Measurements from ENCODE around the gene ZKSCAN8. TPM values are rescaled to one million over a fixed set of nuclear protein-coding genes. Genes with fewer than 3 reads are reported as not detected.
A peak's percentile ranks its signal among the peaks of the same experiment; 100 is the strongest.
"Not testable (repeated sequence)": the region's sequence is repeated elsewhere in the genome, so short reads cannot be mapped to it uniquely, and the experiment has no call there.

Gene ZKSCAN8
- total RNA-seq, result 9.6 and 15.2 TPM in 2 replicates

DNA sequence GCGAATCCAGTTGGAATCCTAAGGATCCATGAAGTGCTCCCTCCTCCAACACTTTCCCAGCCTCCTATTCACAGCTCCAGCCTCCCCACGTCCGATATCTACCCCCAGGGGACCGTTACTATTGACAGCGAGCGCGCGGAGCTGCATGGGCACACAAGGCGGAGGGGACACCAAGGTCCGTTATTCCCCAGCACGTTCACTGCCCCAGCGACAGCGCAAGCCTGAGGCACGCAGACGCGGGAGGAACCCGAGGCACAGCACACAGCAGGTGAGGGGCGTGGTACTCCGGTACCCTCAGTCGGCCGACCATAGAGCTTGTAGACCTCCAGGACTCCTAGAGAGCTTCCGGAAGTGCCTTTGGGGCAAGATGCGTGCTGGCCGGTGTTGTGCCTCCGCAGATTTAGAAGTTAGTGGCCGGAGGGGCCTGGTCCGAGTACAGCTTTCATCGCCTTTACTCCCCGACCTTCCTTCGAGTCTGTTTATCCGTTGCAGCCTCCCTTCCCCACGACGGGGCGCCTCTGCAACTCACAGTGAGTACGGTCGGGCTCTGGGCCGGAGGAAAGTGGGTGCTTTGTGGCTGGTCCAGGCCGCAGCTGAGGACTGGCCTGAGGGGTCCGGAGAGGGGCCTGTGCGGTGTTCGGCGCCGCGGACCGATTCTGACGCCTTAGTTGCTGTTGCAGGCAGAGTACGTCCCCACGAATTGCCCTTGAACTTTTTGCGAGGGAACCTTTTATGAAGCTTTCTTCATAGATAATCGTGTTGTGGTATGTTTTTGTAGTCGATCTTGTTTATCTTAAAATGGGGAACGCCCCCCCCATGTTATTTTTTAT is at the start of gene ZKSCAN8:
Gene ZKSCAN8, plus strand, starts transcription at position 384 of the 830 bp plus-strand sequence. CDS start 6,525 bp downstream, outside the sequence.
- peak; percentile 66 to 85 for DNase-seq (ENCODE audit: low read depth in 2 of 2)

DNA sequence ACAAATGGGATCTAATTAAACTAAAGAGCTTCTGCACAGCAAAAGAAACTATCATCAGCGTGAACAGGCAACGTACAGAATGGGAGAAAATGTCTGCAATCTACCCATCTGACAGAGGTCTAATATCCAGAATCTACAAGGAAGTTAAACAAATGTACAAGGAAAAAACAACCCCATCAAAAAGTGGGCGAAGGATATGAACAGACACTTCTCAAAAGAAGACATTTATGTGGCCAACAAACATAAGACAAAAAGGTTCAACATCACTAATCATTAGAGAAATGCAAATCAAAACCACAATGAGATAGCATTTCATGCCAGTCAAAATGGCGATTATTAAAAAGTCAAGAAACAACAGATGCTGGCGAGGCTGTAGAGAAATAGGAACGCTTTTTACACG is 39.5 kb upstream of the ZKSCAN8 start:
- DNase-seq (ENCODE audit: low read depth in 2 of 2), result not testable (repeated sequence)

- not testable (repeated sequence) for DNase-seq (ENCODE audit: low read depth in 2 of 2)
Observed at GRCh38 chr6:28102699-28103098, 39.0 kb upstream of the ZKSCAN8 start.

GRCh38 chr6:28104392-28105244 is 37.1 kb upstream of the ZKSCAN8 start:
- DNase-seq (ENCODE audit: low read depth in 2 of 2), result peak in 1 of 2 donors; percentile 68

- DNase-seq (ENCODE audit: low read depth in 2 of 2), result no peak
Observed at GRCh38 chr6:28105245-28105639, 36.4 kb upstream of the ZKSCAN8 start.

- no peak for DNase-seq (ENCODE audit: low read depth in 2 of 2)
Observed at GRCh38 chr6:28107506-28107905, 34.2 kb upstream of the ZKSCAN8 start.

DNA sequence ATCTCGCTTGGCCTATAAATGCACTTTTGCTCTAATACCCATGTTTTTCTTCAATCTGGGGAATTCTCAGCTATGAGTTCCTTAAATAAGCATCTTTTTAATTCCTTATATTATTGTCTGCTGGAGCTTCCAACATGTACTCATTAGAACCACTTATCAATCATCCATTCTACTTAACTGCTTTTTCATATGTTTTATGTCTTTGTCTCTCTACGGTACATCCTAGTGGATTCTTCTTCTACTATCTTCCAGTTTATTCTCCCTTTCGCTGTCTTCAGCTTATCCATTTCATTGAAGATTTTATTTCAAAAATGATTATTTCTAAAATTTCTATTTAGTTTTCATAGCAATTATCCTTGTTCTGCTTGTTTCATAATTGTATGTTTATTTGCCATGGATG is 29.7 kb upstream of the ZKSCAN8 start:
- DNase-seq (ENCODE audit: low read depth in 2 of 2), result no peak

- no peak for DNase-seq (ENCODE audit: low read depth in 2 of 2)
Observed at GRCh38 chr6:28115799-28116198, 25.9 kb upstream of the ZKSCAN8 start.

GRCh38 chr6:28117386-28118050 is 24.2 kb upstream of the ZKSCAN8 start:
- no peak for DNase-seq (ENCODE audit: low read depth in 2 of 2)

GRCh38 chr6:28118217-28118616 is 23.5 kb upstream of the ZKSCAN8 start:
- no peak for DNase-seq (ENCODE audit: low read depth in 2 of 2)

GRCh38 chr6:28121876-28122275 is 19.8 kb upstream of the ZKSCAN8 start:
- DNase-seq (ENCODE audit: low read depth in 2 of 2), result no peak

DNA sequence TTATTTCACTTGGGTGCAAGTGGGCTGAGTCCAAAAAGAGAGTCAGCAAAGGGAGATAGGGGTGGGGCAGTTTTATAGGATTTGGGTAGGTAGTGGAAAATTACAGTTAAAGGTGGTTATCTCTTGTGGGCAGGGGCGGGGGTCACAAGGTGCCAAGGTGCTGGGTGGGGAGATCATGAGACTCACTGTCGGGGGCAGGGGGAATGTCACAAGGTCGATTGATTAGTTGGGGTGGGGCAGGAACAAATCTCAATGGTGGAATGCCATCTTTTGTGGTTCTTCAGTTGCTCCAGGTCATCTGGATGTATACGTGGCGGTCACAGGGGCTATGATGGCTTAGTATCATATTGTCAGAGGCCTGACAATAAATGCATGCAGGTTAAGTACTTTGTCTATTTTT is 19.4 kb upstream of the ZKSCAN8 start:
- not testable (repeated sequence) for DNase-seq (ENCODE audit: low read depth in 2 of 2)

DNA sequence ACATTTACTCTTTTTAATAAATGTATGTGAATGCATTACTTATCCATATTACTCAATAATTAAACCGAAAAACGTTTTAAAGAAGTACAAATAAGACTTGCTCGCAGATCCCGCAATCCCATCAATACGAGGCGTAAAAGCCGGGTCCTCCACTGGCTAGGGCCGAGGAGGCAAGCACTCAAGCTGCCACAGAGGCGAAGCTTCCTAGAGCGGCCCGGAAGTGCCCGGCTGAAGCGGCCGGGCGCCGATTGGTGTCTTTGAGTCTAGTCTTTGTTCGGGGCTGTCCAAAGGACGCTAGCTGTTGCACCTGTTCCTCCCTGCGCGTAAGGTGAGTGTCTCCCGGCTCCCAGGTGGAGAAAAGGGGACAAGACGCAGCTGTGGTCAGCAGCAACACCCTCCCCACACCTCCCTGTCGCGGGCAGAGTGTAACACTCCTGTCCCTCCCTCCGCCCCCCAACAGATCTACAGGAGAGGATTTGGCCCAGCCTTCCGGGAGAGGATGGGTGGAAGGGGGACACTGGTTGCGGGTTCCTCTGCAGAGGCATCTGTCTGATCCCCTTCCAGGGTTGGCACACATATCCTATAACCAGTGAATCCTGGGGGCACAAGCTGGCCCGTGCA is 17.2 kb upstream of the ZKSCAN8 start, which contains the start of gene ZSCAN16:
Gene ZSCAN16, plus strand, starts transcription at position 260 of the 621 bp plus-strand sequence. CDS start 835 bp downstream, outside the sequence.
- DNase-seq (ENCODE audit: low read depth in 2 of 2), result peak; percentile 72 to 90

DNA sequence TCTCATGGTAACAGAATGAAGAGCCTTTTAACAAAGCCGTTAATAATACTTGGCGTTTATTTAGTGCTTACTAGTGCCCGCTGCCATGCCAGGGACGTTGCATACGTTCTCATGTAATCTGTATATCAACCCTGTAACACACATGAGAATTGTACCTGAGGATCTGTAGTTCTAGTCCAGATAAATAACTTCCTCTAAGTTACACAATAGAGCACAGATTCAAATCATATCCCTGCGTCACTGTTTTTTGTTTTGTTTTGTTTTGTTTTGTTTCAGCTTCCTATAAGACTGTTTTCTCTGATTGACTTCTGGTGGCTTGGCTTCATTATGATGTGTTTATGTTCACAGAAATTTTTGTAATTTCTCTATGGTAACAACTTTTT is 16.7 kb upstream of the ZKSCAN8 start:
- no peak for DNase-seq (ENCODE audit: low read depth in 2 of 2)

- no peak for DNase-seq (ENCODE audit: low read depth in 2 of 2)
Observed at GRCh38 chr6:28125401-28125800, 16.3 kb upstream of the ZKSCAN8 start.

- peak in 1 of 2 donors; percentile 62 for DNase-seq (ENCODE audit: low read depth in 2 of 2)
Observed at GRCh38 chr6:28134015-28134414, 7.7 kb upstream of the ZKSCAN8 start.

DNA sequence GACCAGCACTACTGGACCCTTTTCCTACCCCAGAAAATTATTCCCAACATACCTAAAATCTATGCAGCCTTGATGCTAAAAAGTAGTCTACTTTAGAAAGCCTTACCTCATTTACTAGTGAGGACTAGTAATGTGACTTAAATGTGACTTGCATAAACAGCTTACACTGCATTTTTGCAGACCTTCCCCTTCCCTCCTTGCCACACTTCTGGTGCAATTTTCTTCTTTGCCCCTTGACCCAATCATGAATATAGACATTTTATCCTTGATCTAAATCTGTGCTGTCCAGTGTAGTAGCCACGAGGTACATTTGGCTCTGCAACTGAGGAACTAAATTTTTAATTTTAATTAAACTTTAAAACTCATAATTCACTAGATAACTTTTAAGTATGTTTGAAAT is 7.0 kb upstream of the ZKSCAN8 start:
- DNase-seq (ENCODE audit: low read depth in 2 of 2), result no peak

GRCh38 chr6:28135393-28135792 is 6.3 kb upstream of the ZKSCAN8 start:
- no peak for DNase-seq (ENCODE audit: low read depth in 2 of 2)

DNA sequence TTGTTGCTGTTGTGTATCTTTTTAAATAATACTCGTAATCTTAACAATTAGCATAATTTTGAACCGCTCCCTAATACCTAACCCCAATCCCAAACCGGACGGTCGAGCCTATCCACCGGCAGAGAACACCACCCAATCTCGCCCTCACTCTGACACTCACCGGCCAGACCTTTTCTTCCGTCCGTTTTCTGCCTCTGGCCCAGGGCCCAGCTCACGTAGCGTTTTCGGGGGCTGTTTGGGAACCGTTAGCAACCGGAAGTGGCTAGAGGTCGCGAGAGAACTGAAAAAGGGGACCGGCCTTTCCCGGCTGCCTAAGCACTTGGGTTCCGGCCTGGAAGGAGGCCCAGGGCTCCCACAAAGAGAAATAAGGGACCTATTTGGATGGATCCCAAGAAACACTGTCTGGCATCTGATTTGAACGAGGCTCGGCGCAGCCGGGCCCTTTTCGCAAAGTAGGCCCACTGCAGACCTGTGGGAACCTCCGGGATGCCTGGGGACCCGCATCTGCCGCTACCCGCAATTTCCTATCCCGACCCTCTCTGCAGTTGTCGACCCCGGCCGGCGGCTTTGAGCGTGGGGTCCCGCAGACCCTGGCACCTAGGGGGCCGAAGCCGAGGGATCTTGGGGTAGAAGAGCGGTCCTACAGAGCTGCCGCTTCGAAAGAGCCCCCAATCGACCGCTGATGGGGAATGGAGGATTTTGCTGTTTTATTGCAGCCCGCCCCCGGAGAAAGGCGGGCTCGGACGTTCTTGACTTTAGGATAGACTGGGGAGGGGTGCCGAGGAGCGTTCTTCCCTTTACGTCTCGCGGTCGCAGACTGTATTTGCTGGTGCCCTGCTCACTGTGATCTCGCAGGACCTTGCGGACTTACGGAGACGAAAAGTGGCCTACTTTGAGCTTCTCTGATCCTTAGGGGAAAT is 4.8 kb upstream of the ZKSCAN8 start:
- DNase-seq (ENCODE audit: low read depth in 2 of 2), result peak; percentile 79 to 92

DNA sequence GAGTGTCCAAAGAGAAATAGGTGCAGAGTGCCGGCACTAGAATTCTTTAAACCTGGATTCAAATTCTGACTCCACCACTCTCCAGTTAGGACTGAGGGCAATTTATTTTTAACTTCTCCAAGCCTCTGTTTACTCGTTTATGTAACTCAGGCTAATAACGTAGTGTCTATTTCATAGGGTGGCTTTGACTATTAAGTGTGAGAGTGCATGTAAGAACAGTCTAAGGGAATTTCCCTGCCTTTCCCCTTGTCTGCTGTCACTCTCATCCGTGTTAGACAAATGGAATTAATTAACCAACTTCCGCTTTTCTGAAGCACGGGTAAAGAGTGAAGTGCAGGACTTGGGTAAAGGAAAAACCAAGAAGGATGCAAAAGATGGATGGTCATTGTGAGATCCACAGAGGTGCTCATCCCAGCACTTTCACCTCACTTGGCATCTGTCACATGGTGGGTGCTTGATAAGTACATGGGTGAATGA is 4.1 kb upstream of the ZKSCAN8 start:
- peak in 1 of 2 donors; percentile 21 for DNase-seq (ENCODE audit: low read depth in 2 of 2)
